GM12865 (cell line): ENCODE data around the gene LCE2B.

Experiments used
- DNase-seq: peaks from one replicate; pipeline ENCODE4 v3.0.0; 2010; ENCODE audit warnings: low read depth
- H3K4me3 ChIP-seq: 2 replicates; pipeline ENCODE4 v1.5.1; 2011; ENCODE audit warnings: mild to moderate bottlenecking, low read depth, low read length, control low read depth
- CTCF ChIP-seq: IDR thresholded peaks from 2 replicates; pipeline ENCODE4 v1.5.1; 2011; ENCODE audit warnings: low read length, control low read depth, low read depth, inconsistent platforms; ENCODE audit not compliant: insufficient read depth; ENCODE audit errors: missing control alignments

Gene LCE2B

GRCh38 chr1:152681616-152682015, 4.3 kb upstream of the LCE2B start:
- H3K4me3 ChIP-seq: no peak overlapping the region
- no peak for DNase-seq
- TF ChIP-seq CTCF: no peak

GRCh38 chr1:152683846-152684245, 2.1 kb upstream of the LCE2B start:
- TF ChIP-seq CTCF: no peak
- DNase-seq: no peak
- no peak overlapping the region for H3K4me3 ChIP-seq

GRCh38 chr1:152697701-152698600, 12.0 kb downstream of the LCE2B start, which contains the start of gene LCE2A:
Gene LCE2A (plus strand): TSS chr1:152698345. CDS start chr1:152698902, 557 bp downstream.
- TF ChIP-seq CTCF: no peak
- DNase-seq: no peak
- no peak within 1 kb of the TSS for H3K4me3 ChIP-seq

GRCh38 chr1:152699746-152700145, 13.8 kb downstream of the LCE2B start:
- DNase-seq: no peak
- no peak for TF ChIP-seq CTCF
- H3K4me3 ChIP-seq: no peak overlapping the region

- H3K4me3 ChIP-seq: no peak within 1 kb of the TSS
- no peak for DNase-seq
- TF ChIP-seq CTCF: no peak
Measured at GRCh38 chr1:152707860-152708259, 21.9 kb downstream of the LCE2B start, which contains the start of gene LCE4A. Gene LCE4A (plus strand): TSS chr1:152708160. CDS start chr1:152709076, 916 bp downstream.

- H3K4me3 ChIP-seq: no peak overlapping the region
- no peak for DNase-seq
- TF ChIP-seq CTCF: no peak
Measured at GRCh38 chr1:152718238-152718637, 32.3 kb downstream of the LCE2B start.
